ENCODE data around the gene ARMC9.
"Not testable (repeated sequence)": the region's sequence is repeated elsewhere in the genome, so short reads cannot be mapped to it uniquely, and the experiment has no call there.

ARMC9 gene

DNA sequence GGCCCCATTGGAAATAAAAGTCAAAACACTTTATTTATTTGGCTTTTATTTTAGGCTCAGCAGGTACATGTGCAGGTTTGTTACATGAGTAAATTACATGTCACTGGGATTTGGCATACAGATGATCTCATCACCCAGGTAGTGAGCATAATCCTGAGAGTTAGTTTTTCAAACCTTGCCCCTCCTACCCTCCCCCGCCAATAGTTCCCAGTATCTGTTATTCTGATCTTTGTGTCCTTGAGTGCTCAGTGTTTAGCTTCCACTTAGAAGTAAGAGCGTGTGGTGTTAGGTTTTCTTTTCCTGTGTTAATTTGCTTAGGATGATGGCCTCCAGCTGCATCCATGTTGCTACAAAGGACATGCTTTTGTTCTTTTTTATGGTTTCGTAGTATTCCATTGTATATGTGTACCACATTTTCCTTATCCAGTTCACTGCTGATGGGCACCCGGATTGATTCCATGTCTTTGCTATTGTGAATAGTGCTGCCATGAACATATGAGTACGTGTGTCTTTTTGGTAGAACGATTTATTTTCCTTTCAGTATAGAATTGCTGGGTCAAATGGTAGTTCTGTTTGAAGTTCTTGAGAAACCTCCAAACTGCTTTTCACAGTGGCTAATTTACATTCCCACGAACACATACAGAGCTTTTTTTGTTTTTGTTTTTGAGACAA is 47.9 kb downstream of the ARMC9 start:
- no peak overlapping the region for H4K8ac ChIP-seq (ENCODE audit: low read depth, low read length)
- no peak overlapping the region for H3K27ac ChIP-seq (replicated peaks; ENCODE audit: low read length)
- H3K36me3 ChIP-seq (replicated peaks in 1 of 2; ENCODE audit: control insufficient read depth in 2 of 2, insufficient read depth in 2 of 2, low read length in 2 of 2), result peaks cover 14 to 61% of the 10 kb centered on the region in 2 donors
- DNase-seq (ENCODE audit: low spot score), result no peak
- no peak overlapping the region for H2BK15ac ChIP-seq (ENCODE audit: low read length)
- no peak overlapping the region for H3K14ac ChIP-seq (ENCODE audit: low read length)
- no peak overlapping the region for H2BK120ac ChIP-seq (ENCODE audit: low read depth, low read length)
- H3K23ac ChIP-seq (ENCODE audit: low read depth, low read length, poor library complexity), result no peak overlapping the region
- no peak overlapping the region for H3K4me3 ChIP-seq (ENCODE audit: low read length in 2 of 2)
- H2AK5ac ChIP-seq (ENCODE audit: low read depth, low read length), result no peak overlapping the region
- H3K4ac ChIP-seq (ENCODE audit: low read length), result no peak overlapping the region
- H3K79me1 ChIP-seq (ENCODE audit: low read depth, low read length), result no peaks in the 10 kb centered on the region
- no peak overlapping the region for H3K4me2 ChIP-seq (ENCODE audit: insufficient read depth, low read length, poor library complexity, severe bottlenecking)
- H2BK5ac ChIP-seq (ENCODE audit: low read length), result no peak overlapping the region
- H2AFZ ChIP-seq (ENCODE audit: low read length), result no peak overlapping the region
- H2BK12ac ChIP-seq (ENCODE audit: low read length), result no peak overlapping the region
- H3K27me3 ChIP-seq (ENCODE audit: control insufficient read depth in 3 of 3, insufficient read depth in 3 of 3, low read depth in 1 of 3, low read length in 3 of 3), result no peaks in the 10 kb centered on the region
- no peaks in the 10 kb centered on the region for H3K4me1 ChIP-seq (ENCODE audit: control insufficient read depth in 2 of 2, insufficient read depth in 1 of 2, low read depth in 1 of 2, low read length in 2 of 2)
- no peaks in the 10 kb centered on the region for H3K9me3 ChIP-seq (replicated peaks in 1 of 2; ENCODE audit: control insufficient read depth in 2 of 2, insufficient read depth in 1 of 2, low read depth in 1 of 2, low read length in 2 of 2)
- WGBS, 2 donors (ENCODE audit: extremely low coverage in 2 of 2, insufficient read length in 2 of 2, insufficient replicate concordance in 1 of 2), result no CpG with 5 or more reads among the region's 7 CpGs
- H3K18ac ChIP-seq (ENCODE audit: low read length), result no peak overlapping the region
- no peak overlapping the region for H3K9ac ChIP-seq (ENCODE audit: low read depth, low read length, poor library complexity)
- H4K91ac ChIP-seq (ENCODE audit: low read depth, low read length, poor library complexity), result no peak overlapping the region

DNA sequence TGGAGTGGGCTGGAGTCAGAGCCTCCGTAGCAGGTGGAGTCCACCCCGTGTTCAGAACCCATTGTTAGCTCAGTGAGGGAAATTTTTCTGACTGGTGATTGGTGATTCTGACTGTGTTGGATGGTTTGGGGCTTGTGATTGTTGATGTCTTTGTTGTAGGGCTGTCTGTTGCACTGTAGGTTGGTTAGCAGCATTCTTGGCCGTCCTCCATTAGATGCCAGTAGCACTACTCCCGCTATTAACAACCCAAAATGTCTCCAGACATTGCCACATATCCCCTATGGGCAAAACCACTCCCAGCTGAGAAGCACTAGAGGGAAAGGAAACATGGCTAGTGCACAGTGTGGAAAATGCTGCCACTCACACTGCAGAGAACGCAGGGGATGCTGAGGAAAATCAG is 51.7 kb downstream of the ARMC9 start:
- Histone ChIP-seq H3K18ac (ENCODE audit: low read length) (no peak overlapping the region), H2BK5ac (ENCODE audit: low read length) (no peak overlapping the region), H2AFZ (ENCODE audit: low read length) (no peak overlapping the region), H3K36me3 (replicated peaks in 1 of 2; ENCODE audit: control insufficient read depth in 2 of 2, insufficient read depth in 2 of 2, low read length in 2 of 2) (peaks cover 15 to 61% of the 10 kb centered on the region in 2 donors), H3K9ac (ENCODE audit: low read depth, low read length, poor library complexity) (no peak overlapping the region), H3K27ac (replicated peaks; ENCODE audit: low read length) (no peak overlapping the region), H2BK12ac (ENCODE audit: low read length) (no peak overlapping the region), H3K4me2 (ENCODE audit: insufficient read depth, low read length, poor library complexity, severe bottlenecking) (no peak overlapping the region), H4K91ac (ENCODE audit: low read depth, low read length, poor library complexity) (no peak overlapping the region), H2AK5ac (ENCODE audit: low read depth, low read length) (no peak overlapping the region), H3K9me3 (replicated peaks in 1 of 2; ENCODE audit: control insufficient read depth in 2 of 2, insufficient read depth in 1 of 2, low read depth in 1 of 2, low read length in 2 of 2) (no peaks in the 10 kb centered on the region), H3K4me3 (ENCODE audit: low read length in 2 of 2) (no peak overlapping the region), H3K23ac (ENCODE audit: low read depth, low read length, poor library complexity) (no peak overlapping the region), H3K14ac (ENCODE audit: low read length) (no peak overlapping the region), H2BK120ac (ENCODE audit: low read depth, low read length) (no peak overlapping the region), H3K4me1 (ENCODE audit: control insufficient read depth in 2 of 2, insufficient read depth in 1 of 2, low read depth in 1 of 2, low read length in 2 of 2) (no peaks in the 10 kb centered on the region), H4K8ac (ENCODE audit: low read depth, low read length) (no peak overlapping the region), H2BK15ac (ENCODE audit: low read length) (no peak overlapping the region), H3K4ac (ENCODE audit: low read length) (no peak overlapping the region), H3K79me1 (ENCODE audit: low read depth, low read length) (no peaks in the 10 kb centered on the region), H3K27me3 (ENCODE audit: control insufficient read depth in 3 of 3, insufficient read depth in 3 of 3, low read depth in 1 of 3, low read length in 3 of 3) (no peaks in the 10 kb centered on the region)
- no CpG with 5 or more reads among the region's 5 CpGs for WGBS, 2 donors (ENCODE audit: extremely low coverage in 2 of 2, insufficient read length in 2 of 2, insufficient replicate concordance in 1 of 2)
- no peak for DNase-seq (ENCODE audit: low spot score)

DNA sequence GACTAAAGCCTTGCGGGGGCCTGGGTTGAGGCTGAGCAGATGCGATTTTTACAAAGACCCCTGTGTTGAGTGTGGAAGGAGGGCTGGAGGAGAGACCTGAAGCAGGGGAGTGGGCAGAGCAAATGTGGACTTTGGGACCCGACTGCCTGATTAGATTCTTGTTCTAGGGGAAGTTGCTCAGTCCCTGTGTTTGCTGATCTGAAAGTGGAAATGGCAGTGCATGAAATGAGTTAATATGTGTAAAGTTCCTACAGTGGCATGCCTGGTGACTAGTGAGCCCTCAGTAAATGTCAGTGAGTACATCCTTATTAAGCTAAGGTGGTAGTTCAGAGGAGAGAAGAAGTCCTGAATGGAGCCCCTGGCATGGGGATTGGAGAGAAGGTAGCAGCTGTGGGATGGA is 52.3 kb downstream of the ARMC9 start:
- Histone ChIP-seq H2BK15ac (ENCODE audit: low read length) (no peak overlapping the region), H3K27me3 (ENCODE audit: control insufficient read depth in 3 of 3, insufficient read depth in 3 of 3, low read depth in 1 of 3, low read length in 3 of 3) (no peaks in the 10 kb centered on the region), H3K23ac (ENCODE audit: low read depth, low read length, poor library complexity) (no peak overlapping the region), H2BK12ac (ENCODE audit: low read length) (no peak overlapping the region), H3K9me3 (replicated peaks in 1 of 2; ENCODE audit: control insufficient read depth in 2 of 2, insufficient read depth in 1 of 2, low read depth in 1 of 2, low read length in 2 of 2) (no peaks in the 10 kb centered on the region), H3K4me1 (ENCODE audit: control insufficient read depth in 2 of 2, insufficient read depth in 1 of 2, low read depth in 1 of 2, low read length in 2 of 2) (no peaks in the 10 kb centered on the region), H3K14ac (ENCODE audit: low read length) (no peak overlapping the region), H3K36me3 (replicated peaks in 1 of 2; ENCODE audit: control insufficient read depth in 2 of 2, insufficient read depth in 2 of 2, low read length in 2 of 2) (peaks cover 15 to 55% of the 10 kb centered on the region in 2 donors), H2AK5ac (ENCODE audit: low read depth, low read length) (no peak overlapping the region), H4K91ac (ENCODE audit: low read depth, low read length, poor library complexity) (no peak overlapping the region), H2BK120ac (ENCODE audit: low read depth, low read length) (no peak overlapping the region), H4K8ac (ENCODE audit: low read depth, low read length) (no peak overlapping the region), H3K4ac (ENCODE audit: low read length) (no peak overlapping the region), H3K79me1 (ENCODE audit: low read depth, low read length) (no peaks in the 10 kb centered on the region), H3K18ac (ENCODE audit: low read length) (no peak overlapping the region), H3K27ac (replicated peaks; ENCODE audit: low read length) (no peak overlapping the region), H2AFZ (ENCODE audit: low read length) (no peak overlapping the region), H3K4me3 (ENCODE audit: low read length in 2 of 2) (no peak overlapping the region), H2BK5ac (ENCODE audit: low read length) (no peak overlapping the region), H3K4me2 (ENCODE audit: insufficient read depth, low read length, poor library complexity, severe bottlenecking) (no peak overlapping the region), H3K9ac (ENCODE audit: low read depth, low read length, poor library complexity) (no peak overlapping the region)
- WGBS, 2 donors (ENCODE audit: extremely low coverage in 2 of 2, insufficient read length in 2 of 2, insufficient replicate concordance in 1 of 2), result no CpG with 5 or more reads among the region's 3 CpGs
- no peak for DNase-seq (ENCODE audit: low spot score)

DNA sequence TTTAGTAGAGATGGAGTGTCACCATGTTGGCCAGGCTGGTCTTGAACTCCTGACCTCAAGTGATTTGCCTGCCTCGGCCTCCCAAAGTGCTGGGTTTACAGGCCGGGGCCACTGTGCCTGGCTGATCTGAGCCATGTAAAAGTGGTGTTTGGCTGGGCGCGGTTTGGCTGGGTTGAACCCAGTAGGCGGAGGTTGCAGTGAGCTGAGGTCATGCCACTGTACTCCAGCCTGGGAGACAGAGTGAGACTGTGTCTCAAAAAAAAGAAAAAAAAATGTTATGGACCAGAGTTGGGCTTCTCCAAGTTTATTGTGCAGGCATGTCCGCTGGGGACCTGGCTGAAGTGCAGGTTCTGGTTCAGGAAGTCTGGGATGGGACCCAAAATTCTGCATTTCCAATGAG is 54.9 kb downstream of the ARMC9 start:
- H3K18ac ChIP-seq (ENCODE audit: low read length); H2BK120ac ChIP-seq (ENCODE audit: low read depth, low read length); H4K8ac ChIP-seq (ENCODE audit: low read depth, low read length); H3K9me3 ChIP-seq (replicated peaks in 1 of 2; ENCODE audit: control insufficient read depth in 2 of 2, insufficient read depth in 1 of 2, low read depth in 1 of 2, low read length in 2 of 2); H3K79me1 ChIP-seq (ENCODE audit: low read depth, low read length); H3K4me2 ChIP-seq (ENCODE audit: insufficient read depth, low read length, poor library complexity, severe bottlenecking); H3K4me1 ChIP-seq (ENCODE audit: control insufficient read depth in 2 of 2, insufficient read depth in 1 of 2, low read depth in 1 of 2, low read length in 2 of 2); H2AFZ ChIP-seq (ENCODE audit: low read length); H2AK5ac ChIP-seq (ENCODE audit: low read depth, low read length); H3K4ac ChIP-seq (ENCODE audit: low read length); H3K27ac ChIP-seq (replicated peaks; ENCODE audit: low read length); H2BK12ac ChIP-seq (ENCODE audit: low read length); H4K91ac ChIP-seq (ENCODE audit: low read depth, low read length, poor library complexity); H3K14ac ChIP-seq (ENCODE audit: low read length); H3K23ac ChIP-seq (ENCODE audit: low read depth, low read length, poor library complexity); H3K9ac ChIP-seq (ENCODE audit: low read depth, low read length, poor library complexity); DNase-seq (ENCODE audit: low spot score); H2BK5ac ChIP-seq (ENCODE audit: low read length); H2BK15ac ChIP-seq (ENCODE audit: low read length); H3K27me3 ChIP-seq (ENCODE audit: control insufficient read depth in 3 of 3, insufficient read depth in 3 of 3, low read depth in 1 of 3, low read length in 3 of 3); H3K4me3 ChIP-seq (ENCODE audit: low read length in 2 of 2): not testable (repeated sequence)
- WGBS, 2 donors (ENCODE audit: extremely low coverage in 2 of 2, insufficient read length in 2 of 2, insufficient replicate concordance in 1 of 2), result no CpG with 5 or more reads among the region's 6 CpGs
- H3K36me3 ChIP-seq (replicated peaks in 1 of 2; ENCODE audit: control insufficient read depth in 2 of 2, insufficient read depth in 2 of 2, low read length in 2 of 2), result peaks cover 7 to 51% of the 10 kb centered on the region in 2 donors
